Uterus (tissue), 4 donors: Measurements from ENCODE around the gene RAI1. TPM values are rescaled to one million over a fixed set of nuclear protein-coding genes. Genes with fewer than 3 reads are reported as not detected.

ENCODE experiments used
- DNase-seq, 2 donors: peaks; one replicate each; pipeline ENCODE4 v3.0.0-alpha.2; 2019 to 2020
- H3K27ac ChIP-seq, 2 donors: fragments of 200-600 bp; sonication (generic); 1 replicate in 1 of 2; 2 replicates in 1 of 2; pipeline ENCODE4 v1.5.1; 2016 to 2018
- H3K27me3 ChIP-seq, 2 donors: fragments of 200-600 bp; sonication (generic); one replicate each; pipeline ENCODE4 v1.5.1; 2018 to 2019; ENCODE audit warnings: control low read depth in 1 of 2
- H3K36me3 ChIP-seq, 2 donors: fragments of 200-600 bp; sonication (generic); one replicate each; pipeline ENCODE4 v1.5.1; 2019; ENCODE audit warnings: control low read depth in 1 of 2
- H3K4me1 ChIP-seq, 2 donors: fragments of 200-600 bp; sonication (generic); one replicate each; pipeline ENCODE4 v1.5.1; 2018 to 2019; ENCODE audit warnings: control low read depth in 1 of 2
- H3K4me3 ChIP-seq, 2 donors: fragments of 200-600 bp; sonication (generic); 1 replicate in 1 of 2; 2 replicates in 1 of 2; pipeline ENCODE4 v1.5.1; 2018 to 2019; ENCODE audit warnings: mild to moderate bottlenecking in 1 of 2
- H3K9me3 ChIP-seq, 2 donors: fragments of 200-600 bp; sonication (generic); one replicate each; pipeline ENCODE4 v1.5.1; 2019; ENCODE audit warnings: control low read depth in 1 of 2
- POLR2A ChIP-seq, 2 donors: fragments of 450-650 bp; IDR thresholded peaks; one replicate each; pipeline ENCODE4 v1.6.1; 2016; ENCODE audit warnings: antibody characterized with exemption in 2 of 2, mild to moderate bottlenecking in 1 of 2, moderate library complexity in 1 of 2
- intact Hi-C: fragments of 100-400 bp; cut with DNase I; formaldehyde crosslinking; loops from one replicate; pipeline ENCODE4 v1.15.1; 2023; ENCODE audit warnings: low total_unique reads
- total RNA-seq, 4 donors: library from RNA; depleted of rRNA in 3 of 4; stranded (reverse); fragments of >200 nt in 3 of 4; gene quantifications; one replicate each; pipeline versions ENCODE4 v1.1.0 to v1.2.4, GENCODE V29; 2014 to 2023
- TF ChIP-seq, protein P1 (sequence below), 4 experiments: fragments of 200-600 bp in 2 of 4; fragments of 450-650 bp in 2 of 4; sonication (generic) in 2 of 4; IDR thresholded peaks; one replicate each; pipeline ENCODE4 v1.5.1; 2016 to 2019; ENCODE audit warnings: antibody characterized with exemption in 4 of 4, mild to moderate bottlenecking in 2 of 4, moderate library complexity in 1 of 4
- donor health status: DM: yes; HTN: yes; CAD: no.

The RAI1 gene
- total RNA-seq, 4 donors from 2014 or later, result 10.0 to 66.1 (median 15.3) TPM

- H3K27ac ChIP-seq, result peak overlapping the region; percentile 44 to 73
- H3K4me3 ChIP-seq, result no peak overlapping the region
- no peak for DNase-seq
- intact Hi-C loops, result no loop called here
- no peak for TF ChIP-seq POLR2A (IDR thresholded peaks at IDR 0.05)
- TF ChIP-seq, protein P1, sequence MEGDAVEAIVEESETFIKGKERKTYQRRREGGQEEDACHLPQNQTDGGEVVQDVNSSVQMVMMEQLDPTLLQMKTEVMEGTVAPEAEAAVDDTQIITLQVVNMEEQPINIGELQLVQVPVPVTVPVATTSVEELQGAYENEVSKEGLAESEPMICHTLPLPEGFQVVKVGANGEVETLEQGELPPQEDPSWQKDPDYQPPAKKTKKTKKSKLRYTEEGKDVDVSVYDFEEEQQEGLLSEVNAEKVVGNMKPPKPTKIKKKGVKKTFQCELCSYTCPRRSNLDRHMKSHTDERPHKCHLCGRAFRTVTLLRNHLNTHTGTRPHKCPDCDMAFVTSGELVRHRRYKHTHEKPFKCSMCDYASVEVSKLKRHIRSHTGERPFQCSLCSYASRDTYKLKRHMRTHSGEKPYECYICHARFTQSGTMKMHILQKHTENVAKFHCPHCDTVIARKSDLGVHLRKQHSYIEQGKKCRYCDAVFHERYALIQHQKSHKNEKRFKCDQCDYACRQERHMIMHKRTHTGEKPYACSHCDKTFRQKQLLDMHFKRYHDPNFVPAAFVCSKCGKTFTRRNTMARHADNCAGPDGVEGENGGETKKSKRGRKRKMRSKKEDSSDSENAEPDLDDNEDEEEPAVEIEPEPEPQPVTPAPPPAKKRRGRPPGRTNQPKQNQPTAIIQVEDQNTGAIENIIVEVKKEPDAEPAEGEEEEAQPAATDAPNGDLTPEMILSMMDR (IDR thresholded peaks at IDR 0.05), result no peak
- H3K9me3 ChIP-seq, result no peaks in the 10 kb centered on the region
- no peaks in the 10 kb centered on the region for H3K36me3 ChIP-seq
- peaks cover 0 to 7% of the 10 kb centered on the region in 2 donors for H3K4me1 ChIP-seq
- H3K27me3 ChIP-seq, result no peaks in the 10 kb centered on the region
Measured at GRCh38 chr17:17847726-17848125, 166.5 kb downstream of the RAI1 start.

DNA sequence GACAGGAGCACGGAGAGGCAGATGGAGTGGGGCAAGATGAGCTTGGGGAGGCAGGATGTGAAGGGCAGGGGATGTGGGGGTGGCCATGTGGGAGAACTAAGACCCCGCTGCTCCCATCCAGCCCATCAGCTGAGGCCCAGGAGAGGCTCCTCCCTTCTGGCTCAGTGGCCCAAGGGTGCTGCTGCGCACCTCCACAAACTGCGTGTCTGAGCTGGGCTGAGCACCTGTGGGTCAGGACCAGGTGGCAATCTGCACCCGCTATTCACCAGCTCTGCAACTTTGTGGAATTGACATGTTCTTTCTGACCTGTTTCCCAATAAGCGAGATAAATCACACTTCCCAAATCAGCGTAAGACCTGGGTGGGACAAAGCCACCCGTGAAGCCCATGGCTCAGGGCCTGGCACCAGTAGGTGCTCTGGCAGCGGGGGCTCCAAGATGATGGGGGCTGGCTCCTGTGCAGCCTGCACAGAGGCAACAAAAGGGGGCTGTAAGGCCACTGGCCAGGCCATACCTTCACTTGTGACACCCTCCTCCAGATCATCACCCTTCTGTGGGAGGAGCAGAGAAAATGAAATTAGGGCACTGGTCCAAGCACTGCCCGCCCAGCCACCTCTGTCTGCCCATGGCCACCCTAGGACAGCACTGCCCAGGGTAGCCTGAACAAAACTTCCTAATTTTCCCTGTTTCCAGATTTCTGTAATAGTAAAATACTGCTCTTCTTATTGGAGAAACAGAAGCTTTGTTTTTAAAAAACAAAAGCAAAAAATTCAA lies 167.2 kb downstream of the RAI1 start:
- intact Hi-C loops, result no loop called here
- peaks cover 0 to 7% of the 10 kb centered on the region in 2 donors for H3K4me1 ChIP-seq
- no peaks in the 10 kb centered on the region for H3K27me3 ChIP-seq
- no peak overlapping the region for H3K4me3 ChIP-seq
- TF ChIP-seq, protein P1 (IDR thresholded peaks at IDR 0.05), result no peak
- TF ChIP-seq POLR2A (IDR thresholded peaks at IDR 0.05), result no peak
- no peak for DNase-seq
- H3K36me3 ChIP-seq, result no peaks in the 10 kb centered on the region
- peak overlapping the region; percentile 44 to 73 for H3K27ac ChIP-seq
- H3K9me3 ChIP-seq, result no peaks in the 10 kb centered on the region

GRCh38 chr17:17849147-17849820 lies 168.0 kb downstream of the RAI1 start:
- TF ChIP-seq, protein P1 (IDR thresholded peaks at IDR 0.05), result no peak
- no peak for TF ChIP-seq POLR2A (IDR thresholded peaks at IDR 0.05)
- intact Hi-C loops, result no loop called here
- no peak overlapping the region for H3K4me3 ChIP-seq
- peak; percentile 49 to 54 for DNase-seq
- no peaks in the 10 kb centered on the region for H3K27me3 ChIP-seq
- no peaks in the 10 kb centered on the region for H3K36me3 ChIP-seq
- H3K4me1 ChIP-seq, result peaks cover 0 to 7% of the 10 kb centered on the region in 2 donors
- no peaks in the 10 kb centered on the region for H3K9me3 ChIP-seq
- peak overlapping the region; percentile 44 to 73 for H3K27ac ChIP-seq

DNA sequence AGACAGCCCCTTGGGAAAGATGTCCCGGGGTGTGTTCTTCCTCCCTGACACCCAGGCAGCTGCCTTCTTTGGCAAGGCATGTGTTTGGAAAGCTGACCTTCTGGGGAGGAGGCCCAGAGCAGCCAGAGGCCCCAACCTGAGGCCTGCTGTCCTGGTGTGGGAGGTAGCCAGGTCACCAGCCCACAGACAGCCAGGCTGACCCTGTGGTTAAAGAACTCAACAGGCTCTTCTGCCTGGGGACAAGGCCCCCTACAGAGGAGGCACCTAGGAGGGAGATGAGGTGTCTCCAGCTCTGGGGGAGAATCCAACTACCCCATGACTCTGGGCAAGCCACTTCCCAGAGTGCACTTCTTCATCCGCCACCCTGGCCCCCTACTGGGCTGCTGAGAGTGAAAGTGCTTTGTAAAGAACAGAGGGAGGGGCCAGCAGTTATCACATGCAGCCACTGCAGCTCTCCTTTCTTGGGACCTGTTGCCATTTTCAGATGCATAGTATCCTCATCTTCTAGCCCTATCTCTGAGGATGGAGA lies 168.7 kb downstream of the RAI1 start:
- Histone ChIP-seq H3K9me3 (no peaks in the 10 kb centered on the region), H3K27me3 (no peaks in the 10 kb centered on the region), H3K4me1 (peaks cover 0 to 7% of the 10 kb centered on the region in 2 donors), H3K27ac (peak overlapping the region; percentile 44 to 73), H3K36me3 (no peaks in the 10 kb centered on the region), H3K4me3 (no peak overlapping the region)
- intact Hi-C loops, result loop anchor here (5.0 kb wide), 1 partner anchor 33 kb away; no protein-coding TSS in a partner anchor
- TF ChIP-seq, protein P1 (IDR thresholded peaks at IDR 0.05), result peak in 3 of 4 experiments; percentile 16 to 18 (median 16)
- no peak for TF ChIP-seq POLR2A (IDR thresholded peaks at IDR 0.05)
- DNase-seq, result peak; percentile 61 to 63
